Measurements from ENCODE around the gene CHCHD3.

Gene CHCHD3

DNA sequence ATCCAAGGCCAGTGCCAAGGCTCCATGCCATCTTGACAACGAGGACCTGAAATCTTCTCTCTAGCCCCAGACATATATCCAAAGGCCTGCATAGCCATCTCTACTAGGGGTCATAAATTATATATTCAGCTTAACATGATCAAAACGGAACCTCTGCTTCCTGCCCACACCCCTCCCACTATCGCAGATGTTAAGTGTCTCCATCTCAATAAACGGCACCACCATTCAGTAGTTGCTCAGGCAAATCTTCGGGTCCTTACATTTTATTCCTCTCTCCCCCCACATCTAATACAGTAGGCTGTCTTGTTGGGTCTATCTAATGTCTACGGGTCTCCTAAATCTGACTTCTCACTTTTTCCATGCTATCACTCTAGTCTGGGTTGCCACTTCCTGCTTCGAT is 304.5 kb downstream of the CHCHD3 start:
- DNase-seq (ENCODE audit: low read depth, low spot score) = no peak

DNA sequence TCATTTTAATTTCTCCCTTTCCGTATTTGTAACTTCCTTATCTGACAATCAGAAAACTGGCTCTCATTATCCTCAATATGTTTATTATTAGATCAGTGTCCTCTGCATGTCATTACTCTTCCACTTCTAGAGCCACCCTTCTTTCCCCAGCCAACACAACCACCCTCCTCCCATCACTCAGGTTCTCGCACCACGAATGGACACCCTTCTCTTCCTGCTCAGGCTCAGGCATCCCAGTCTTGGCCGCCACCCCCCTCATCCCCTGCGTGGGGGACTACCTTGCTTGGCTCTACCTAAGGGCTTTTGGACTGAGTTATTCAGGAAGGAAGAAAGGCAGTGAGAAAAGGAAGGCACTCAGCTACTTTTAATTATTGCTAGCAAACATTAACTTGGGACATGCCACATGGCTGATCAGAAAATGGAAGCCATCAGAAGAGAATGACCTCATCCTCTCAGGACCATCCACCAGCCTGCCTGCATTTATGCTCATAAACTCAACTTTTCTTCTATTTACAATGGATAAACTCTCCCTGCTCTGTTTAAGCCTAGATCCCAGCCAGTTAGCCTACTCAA is 305.8 kb downstream of the CHCHD3 start:
- DNase-seq (ENCODE audit: low read depth, low spot score) = no peak

DNA sequence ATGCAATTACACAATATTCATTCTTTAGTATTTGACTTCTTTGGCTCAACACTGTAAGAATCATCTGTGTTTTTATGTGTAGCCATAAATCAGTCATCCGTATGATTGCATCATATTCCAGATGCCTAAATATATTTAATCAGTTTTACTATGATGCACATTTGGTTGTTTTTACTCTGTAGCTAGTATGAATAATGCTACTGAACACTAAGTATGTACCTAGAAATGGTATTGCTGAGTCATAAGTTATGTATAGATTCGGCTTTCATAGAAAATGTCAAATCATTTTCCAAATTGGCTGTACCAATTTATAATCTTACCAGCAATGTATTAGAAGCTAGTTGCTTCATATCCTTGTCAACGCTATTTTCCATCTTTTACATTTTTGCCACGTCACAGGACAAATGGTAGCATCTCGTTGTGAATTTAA is 308.3 kb downstream of the CHCHD3 start:
- no peak for DNase-seq (ENCODE audit: low read depth, low spot score)

DNA sequence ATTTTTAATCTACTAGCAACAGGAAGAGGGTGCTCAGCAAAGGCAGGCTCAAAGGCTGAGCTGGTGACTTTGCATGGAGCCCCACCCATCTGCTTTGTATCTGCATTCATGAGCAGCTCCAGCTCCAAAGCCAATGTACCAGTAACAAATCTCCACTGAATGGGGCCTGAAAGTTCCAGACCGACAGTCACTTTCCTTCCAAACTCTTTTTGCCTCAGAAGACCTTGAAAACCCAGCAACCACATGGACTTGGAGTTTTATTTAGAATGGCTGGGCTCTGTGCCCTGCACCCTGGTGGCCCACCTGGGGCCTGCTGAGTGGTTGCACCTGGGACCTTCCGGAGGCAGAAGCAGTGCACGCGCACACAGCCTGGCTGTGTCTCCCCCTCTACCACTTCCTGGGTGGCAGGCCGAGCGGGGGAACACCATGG is 310.6 kb downstream of the CHCHD3 start:
- DNase-seq (ENCODE audit: low read depth, low spot score) = no peak

DNA sequence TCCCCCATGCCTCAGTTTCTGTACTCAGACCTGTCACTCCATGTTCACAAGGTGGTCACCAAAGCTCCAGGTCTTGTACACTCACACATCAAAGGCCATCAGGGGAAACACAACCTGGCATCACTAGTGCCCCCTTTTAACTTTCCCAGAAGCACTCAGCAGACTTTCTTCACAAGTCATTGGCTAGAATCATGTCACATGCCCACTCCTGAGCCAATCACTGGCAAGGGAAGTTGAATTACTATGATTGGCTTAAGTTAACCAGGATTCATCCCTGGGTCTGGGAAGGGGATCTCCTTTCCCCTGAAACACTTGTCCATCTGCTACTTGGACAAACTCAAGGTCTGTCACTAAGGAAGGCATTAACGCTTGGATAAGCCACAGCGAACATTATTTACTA is 311.8 kb downstream of the CHCHD3 start:
- no peak for DNase-seq (ENCODE audit: low read depth, low spot score)

DNA sequence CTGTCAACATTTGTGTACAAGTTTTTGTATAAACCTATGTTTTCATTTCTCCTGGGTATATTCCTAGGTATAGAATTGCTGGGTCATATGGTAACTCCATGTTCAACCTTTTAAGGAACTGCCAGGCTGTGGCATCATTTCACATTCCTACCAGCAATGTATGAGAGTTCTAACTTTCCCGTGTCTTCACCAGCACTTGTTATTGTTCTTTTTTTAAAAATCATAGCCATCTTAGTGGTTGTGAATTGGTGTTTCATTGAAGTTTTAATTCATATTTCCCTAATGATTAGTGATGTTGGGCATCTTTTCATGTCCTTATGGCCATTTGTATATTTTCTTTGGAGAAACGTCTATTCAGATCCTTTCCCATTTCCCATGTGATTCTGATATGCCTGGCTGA is 312.6 kb downstream of the CHCHD3 start:
- DNase-seq (ENCODE audit: low read depth, low spot score) = no peak

DNA sequence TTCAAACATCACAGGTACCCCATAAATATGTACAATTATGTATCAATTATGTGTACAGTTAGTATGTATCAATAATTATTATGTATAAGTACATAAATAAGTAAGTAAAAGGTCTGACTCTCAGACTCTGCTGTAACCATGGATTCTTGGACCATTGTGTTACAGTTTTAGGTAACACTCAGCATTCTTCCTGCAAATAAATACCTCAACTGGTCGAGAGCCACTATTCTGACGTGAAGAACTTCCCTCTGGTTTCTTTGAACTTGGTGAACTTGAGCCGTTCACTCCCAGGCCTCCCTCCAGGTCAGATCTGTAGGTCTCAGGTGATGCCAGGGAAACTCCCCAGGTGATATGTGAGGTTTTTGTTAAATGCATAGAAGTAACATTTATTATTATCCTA is 313.8 kb downstream of the CHCHD3 start:
- no peak for DNase-seq (ENCODE audit: low read depth, low spot score)

DNA sequence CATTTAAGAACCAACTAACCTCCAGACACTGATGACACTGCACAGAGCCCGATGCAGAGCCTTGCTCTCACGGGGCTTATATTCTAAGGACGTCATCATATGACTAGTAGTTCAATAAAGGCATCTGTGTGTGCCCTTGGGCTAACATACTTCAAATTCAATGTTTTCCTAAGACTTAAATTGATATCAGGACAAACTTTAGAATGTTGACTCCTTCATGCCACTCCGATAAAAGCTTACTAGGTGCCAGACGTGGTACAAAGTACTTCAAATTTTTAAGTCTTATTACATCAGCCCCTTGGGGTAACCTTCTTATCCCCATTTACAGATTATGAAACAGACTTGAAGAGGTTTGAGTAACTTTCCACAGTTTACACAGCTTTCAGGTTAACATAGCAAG is 314.5 kb downstream of the CHCHD3 start:
- no peak for DNase-seq (ENCODE audit: low read depth, low spot score)

DNA sequence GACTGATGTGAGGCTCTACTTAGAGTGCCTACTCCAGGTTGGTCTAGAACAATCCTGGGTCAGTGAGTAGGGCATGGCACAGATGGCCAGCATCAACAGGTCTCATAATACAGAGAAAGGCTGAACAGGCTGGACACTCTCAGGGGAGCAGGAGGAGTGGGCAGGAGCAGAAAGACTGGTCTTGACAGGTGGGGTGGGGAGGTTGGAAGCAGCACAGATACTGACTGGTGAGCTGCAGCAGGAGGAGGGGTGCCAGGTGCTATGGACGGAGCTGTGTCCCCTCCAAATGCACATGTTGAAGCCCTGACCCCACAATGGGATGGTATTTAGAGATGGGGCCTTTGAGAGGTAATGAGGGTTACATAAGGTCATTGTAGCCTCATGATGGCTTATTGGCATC is 315.2 kb downstream of the CHCHD3 start:
- no peak for DNase-seq (ENCODE audit: low read depth, low spot score)

DNA sequence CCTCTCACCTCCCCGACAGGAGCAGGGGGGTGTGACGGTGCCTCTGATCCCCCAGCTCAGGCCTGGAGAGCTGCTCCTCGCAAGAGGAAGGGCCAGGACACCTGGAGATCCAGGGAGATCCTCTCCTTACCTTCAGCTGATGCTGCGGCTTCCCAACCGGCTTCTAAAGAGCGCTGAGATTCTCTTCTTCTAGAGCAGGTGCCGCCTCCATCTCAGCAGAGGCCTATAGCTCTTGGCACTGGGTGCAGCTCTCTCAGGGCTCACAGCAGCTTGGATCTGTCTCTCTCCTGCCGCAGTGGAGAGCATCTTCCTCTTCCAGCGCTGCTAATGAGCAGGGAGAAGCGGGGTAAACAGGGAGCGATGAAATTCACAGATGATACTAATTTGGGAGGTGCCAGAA is 316.0 kb downstream of the CHCHD3 start:
- DNase-seq (ENCODE audit: low read depth, low spot score) = no peak

DNA sequence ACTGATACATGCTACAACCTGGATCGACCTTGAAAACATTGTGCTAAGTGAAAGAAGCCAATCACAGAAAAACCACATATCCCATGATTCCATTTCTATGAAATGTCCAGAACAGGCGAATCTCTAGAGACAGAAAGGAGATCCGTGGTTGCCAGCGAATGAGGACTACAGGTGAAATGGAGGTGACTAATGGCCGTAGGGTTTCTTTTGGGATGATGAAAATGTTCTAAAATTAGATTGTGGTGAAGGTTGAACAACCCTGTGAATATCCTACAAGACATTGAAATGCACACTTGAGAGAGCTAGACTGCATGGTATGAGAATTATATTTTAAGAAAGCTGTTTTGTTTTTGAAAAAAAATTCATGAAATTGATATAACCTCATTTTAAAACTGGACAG is 317.1 kb downstream of the CHCHD3 start:
- DNase-seq (ENCODE audit: low read depth, low spot score) = no peak

DNA sequence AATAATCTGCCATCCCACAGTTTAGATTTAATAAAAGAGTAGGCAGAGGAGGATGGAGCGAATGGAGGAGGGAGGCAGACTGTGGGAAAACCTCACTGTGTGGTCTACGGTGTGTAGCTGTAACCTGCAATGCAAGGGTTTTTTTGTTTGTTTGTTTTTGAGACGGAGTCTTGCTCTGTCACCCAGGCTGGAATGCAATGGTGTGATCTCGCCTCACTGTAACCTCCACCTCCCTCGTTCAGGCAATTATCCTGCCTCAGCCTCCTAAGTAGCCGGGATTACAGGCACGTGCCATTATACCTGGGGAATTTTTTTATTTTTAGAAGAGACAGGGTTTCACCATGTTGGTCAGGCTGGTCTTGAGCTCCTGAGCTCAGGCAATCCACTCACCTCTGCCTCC is 321.0 kb downstream of the CHCHD3 start:
- no peak for DNase-seq (ENCODE audit: low read depth, low spot score)

DNA sequence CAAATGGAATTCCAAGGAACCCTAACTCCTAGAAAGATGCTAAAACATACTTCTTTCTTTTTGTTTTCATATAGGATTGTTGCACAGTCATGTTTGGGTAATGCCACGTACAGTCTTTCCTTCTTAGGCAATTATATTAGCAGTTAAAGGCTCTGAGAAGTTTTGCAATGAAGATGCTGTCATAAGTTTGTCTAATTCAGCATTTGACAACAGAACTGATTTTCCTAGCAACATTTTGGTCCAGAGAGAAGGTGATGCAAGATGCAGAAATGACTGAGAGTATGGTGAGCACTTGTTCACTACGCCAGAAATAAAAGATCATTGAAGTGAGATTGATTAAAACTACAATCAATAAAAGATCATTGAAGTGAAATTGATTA is 321.7 kb downstream of the CHCHD3 start:
- no peak for DNase-seq (ENCODE audit: low read depth, low spot score)

DNA sequence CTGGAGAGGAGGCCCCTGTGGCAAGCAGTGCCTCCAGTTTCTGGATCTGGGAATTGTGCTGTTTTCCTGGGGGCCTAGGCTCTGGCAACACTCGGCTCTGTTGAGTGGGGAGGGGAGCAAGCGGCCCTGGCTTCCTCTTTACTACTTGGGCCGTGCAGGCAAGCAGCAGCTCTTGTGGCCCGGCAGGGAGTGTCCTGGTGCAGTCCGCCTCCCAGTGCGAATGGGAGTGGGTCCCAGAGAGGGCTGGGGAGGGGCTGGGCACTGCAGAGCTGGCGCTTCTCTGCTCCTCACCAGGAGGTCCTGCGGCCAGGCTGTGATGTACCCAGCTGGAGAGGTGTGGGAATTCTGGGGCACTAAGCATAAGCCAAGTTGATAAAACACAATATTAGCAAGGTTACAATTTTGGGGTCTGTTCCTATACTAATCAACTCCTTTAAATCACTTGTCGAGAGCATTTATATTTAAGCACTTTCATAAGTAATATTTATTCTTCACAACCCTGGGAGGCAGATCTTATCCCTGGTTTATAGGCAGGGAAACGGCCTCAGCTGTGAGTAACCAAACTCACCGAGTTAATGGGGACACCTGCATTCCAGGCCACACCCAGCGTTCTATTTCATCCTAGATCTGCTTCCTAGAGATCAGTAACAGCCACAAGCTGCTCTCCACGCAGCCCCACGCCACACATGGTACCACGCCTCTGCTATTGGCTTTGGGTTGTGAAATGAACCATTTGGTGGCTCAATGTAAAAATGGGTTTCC is 322.2 kb downstream of the CHCHD3 start:
- DNase-seq (ENCODE audit: low read depth, low spot score) = no peak

DNA sequence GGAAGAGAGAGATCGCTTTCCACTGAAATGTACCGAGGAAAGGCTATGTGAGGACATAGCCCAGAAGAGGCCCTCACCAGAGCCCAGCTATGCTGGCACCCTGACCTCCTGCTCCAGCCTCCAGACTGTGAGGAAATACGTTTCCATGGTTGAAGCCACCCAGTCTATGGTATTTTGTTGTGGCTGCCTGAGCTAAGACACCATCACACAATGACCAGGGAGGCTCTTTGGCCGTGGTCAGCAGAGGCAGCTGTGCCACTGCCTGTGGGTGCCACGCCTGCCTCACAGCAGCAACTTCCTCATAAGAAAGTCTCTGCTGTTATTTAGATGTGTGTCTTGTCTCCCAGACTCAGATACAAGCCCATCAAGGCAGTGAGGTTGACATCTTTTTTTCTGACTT is 322.9 kb downstream of the CHCHD3 start:
- no peak for DNase-seq (ENCODE audit: low read depth, low spot score)

DNA sequence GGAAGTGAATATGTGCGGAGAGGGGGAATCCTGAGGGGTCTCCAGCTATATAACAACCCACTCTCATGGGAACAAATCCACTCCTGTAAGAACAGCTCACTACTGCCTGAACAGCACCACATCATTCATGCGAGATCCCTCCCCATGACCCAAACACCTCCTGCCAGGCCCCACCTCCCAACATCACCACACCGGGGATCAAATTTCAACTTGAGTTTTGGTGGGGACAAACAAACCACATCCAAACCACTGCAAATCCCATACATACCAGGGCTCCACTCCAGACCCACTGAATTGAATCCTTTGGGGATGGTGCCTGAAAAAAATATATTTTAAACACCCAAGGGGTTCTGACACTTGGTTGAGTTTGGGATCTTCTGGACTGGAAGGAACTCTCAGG is 324.1 kb downstream of the CHCHD3 start:
- DNase-seq (ENCODE audit: low read depth, low spot score) = no peak

DNA sequence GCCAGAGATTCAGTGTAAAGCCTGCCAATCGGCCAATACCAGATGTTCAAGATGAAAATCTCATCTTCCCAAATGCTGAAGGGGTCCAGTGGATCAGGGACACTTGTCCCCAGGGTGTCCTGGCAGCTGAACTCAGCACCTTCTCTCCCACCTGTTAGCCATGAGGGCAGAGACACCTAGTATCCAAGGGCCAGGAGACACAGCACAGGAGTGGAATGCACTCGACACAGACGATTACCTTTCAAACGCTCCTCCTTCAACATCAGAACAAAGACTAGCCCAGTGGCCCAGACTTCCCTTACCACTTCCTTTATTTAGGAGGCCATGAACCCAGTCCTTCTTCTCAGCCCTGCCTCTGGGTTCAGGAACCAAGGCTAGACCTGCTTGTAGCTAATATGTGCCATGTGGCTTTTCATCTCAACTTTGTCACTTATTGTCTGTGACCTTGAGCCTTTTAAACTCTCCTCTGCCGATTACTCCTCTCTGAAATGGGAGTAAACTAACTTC is 325.4 kb downstream of the CHCHD3 start:
- no peak for DNase-seq (ENCODE audit: low read depth, low spot score)

DNA sequence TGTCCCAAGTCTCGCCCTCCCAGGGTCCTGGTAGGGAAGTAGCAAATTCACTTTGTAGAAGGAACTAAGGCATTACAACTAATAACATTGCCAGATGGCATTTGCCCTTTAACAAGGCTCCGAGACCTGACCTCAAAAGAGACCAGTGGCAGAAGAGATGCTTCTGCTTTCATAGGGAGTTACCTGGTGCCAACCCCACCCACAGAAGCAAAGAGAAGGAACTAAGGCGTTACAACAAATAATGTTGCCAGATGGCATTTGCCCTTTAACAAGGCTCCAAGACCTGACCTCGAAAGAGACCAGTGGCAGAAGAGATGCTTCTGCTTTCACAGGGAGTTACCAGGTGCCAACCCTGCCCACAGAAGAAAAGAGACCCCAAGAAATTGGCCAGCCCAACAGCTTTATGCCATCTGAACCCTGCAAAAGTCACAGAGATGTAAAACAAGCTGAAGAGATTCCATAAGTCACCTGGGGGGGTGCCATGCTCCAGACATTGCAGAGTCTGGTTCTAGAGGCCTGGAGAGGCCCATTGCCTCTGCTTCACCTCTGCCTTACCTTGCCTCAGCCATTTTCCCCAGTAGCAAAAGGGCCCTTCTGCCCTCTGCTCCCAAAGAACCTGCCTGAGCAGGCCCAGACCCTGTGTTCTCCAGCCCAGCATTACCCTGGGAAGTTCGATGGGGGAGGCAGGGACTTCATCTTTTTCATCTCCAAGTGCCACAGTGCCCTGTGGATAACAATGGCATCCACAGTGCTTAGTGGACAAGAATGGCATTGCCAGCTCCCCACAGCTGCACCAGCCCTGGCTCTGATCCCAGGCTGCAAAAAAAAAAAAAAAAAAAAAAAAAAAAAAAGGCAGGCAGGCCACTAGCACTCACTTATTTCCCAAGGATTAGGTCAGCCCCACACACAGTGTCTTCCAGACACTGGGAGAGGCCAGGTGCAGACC is 326.1 kb downstream of the CHCHD3 start:
- DNase-seq (ENCODE audit: low read depth, low spot score) = no peak

DNA sequence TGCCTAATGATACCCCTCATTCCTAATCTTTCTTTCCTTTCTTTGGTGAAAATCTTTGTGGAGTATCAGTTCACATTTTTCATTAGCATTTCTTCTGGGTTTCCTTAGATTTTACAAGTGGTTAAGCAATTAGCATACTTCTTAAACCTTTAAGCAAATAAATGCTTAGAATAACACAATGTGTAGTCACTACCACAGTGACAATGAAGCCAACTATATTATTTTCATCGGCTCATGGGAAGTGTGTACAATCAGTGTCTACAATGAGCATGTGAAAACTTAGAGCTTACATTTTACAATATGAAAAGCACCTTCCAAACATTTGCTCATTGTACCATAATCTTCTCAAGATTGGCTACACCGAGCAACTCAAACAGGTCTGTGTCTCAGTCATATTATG is 329.5 kb downstream of the CHCHD3 start:
- no peak for DNase-seq (ENCODE audit: low read depth, low spot score)

DNA sequence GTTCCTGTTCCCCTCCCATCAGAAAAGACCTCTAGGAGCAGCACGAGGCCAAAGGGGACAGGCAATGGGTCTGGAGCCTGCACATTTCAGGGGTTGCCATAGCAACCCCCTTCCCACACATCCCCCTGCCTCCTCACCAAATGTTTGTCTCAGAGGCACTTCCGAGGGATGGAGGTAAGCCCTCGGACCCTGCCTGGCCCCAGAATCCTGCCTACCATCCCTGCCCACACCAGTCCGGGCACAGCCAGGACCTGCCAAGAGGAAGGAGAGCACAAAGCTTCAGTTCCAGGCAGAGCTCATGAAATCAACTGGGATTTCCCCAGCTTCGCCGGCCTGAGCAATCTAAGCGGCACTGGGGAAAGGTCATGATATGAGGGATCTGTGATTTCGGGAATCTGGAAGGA is 330.6 kb downstream of the CHCHD3 start:
- no peak for DNase-seq (ENCODE audit: low read depth, low spot score)

DNA sequence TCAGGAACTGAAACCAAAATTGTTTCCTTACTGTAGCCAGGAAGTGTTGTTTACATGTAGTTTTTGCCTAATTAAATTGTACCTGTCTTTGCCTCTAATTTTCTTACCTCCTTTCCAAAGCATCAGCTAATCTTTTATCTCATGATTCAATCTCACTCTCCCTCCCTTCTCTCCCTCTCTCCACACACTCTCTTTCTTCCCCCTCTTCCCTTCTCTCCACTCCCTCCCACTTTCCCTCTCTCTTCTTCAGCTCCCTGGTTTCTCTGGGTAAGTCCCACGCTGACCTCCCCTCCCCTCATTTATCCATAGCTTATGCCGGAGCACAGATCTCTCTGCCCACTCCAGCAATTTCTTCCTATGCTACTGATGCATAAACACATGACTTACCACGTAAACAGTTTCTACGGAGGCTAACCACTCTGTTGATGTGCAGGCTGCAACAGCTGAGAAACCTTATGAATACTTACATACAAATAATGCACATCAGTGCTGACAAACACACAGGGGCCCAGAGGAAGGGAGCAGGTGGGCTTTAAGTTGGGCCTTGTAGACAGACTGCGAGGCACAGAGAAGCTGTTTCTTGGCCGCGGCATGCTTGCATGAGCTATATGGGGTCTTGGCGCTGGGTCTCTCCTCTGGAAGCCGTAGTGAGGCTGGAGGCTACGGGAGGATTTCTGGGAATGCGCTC is 331.2 kb downstream of the CHCHD3 start:
- no peak for DNase-seq (ENCODE audit: low read depth, low spot score)

DNA sequence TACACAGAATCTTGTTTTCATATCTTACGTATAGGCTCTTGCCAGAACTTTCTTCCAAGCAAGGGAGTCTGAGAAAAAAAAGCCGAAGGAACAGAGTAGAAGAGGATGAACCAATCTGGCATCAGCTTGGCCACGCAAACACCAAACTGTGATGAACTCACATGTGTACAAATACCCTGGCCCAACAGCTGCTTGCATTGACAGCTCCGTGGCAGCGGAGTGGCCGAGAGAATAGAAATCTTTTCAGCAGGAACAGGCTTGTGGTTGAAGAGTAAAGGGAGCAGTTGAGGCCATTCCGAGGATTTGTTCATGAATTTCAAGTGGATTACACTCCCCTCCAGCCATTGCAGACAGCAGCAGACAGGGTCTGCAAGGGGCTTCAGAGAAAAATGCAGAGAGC is 331.8 kb downstream of the CHCHD3 start:
- DNase-seq (ENCODE audit: low read depth, low spot score) = no peak

All from activated naive CD8-positive, alpha-beta T cell treated with anti-CD3 and anti-CD28 coated beads, Interleukin-2, amount 50 U/mL, for 16 hours (primary cell).